Activated B cell treated with CpG ODN at 0.5 μM for 24 hours (primary cell): Measurements from ENCODE around the gene NME3. TPM values are rescaled to one million over a fixed set of nuclear protein-coding genes. Genes with fewer than 3 reads are reported as not detected.

ENCODE experiments used
- ATAC-seq: fragments of 200-7000 bp; cut with Tn5 transposase; one replicate; pipeline ENCODE4 v1.10.0; 2021; ENCODE audit warnings: low read depth, mild to moderate bottlenecking, moderate library complexity
- CTCF ChIA-PET: fragments of 350-600 bp; sonication (Branson Sonifier 250); formaldehyde crosslinking; loops from one replicate; lab custom pipeline; 2021; ENCODE audit warnings: antibody characterized with exemption; lab: Charles Lee
- POLR2A ChIA-PET: fragments of 350-600 bp; sonication (Branson Sonifier 250); formaldehyde crosslinking; loops from one replicate; lab custom pipeline; 2021; ENCODE audit warnings: antibody characterized with exemption; lab: Charles Lee
- DNase-seq: peaks from one replicate; pipeline ENCODE4 v3.0.0; 2022
- H3K27ac Mint-ChIP-seq: one replicate; pipeline ENCODE4 v1.8.0; 2020; ENCODE audit warnings: mixed read lengths
- H3K27me3 Mint-ChIP-seq: one replicate; pipeline ENCODE4 v1.8.0; 2021; ENCODE audit warnings: mixed read lengths
- H3K36me3 Mint-ChIP-seq: one replicate; pipeline ENCODE4 v1.8.0; 2021; ENCODE audit warnings: low read depth, mixed read lengths
- H3K4me1 Mint-ChIP-seq: one replicate; pipeline ENCODE4 v1.8.0; 2021; ENCODE audit warnings: mixed read lengths
- H3K4me3 Mint-ChIP-seq: one replicate; pipeline ENCODE4 v1.8.0; 2020; ENCODE audit warnings: mild to moderate bottlenecking, mixed read lengths
- H3K9me3 Mint-ChIP-seq: one replicate; pipeline ENCODE4 v1.8.0; 2020; ENCODE audit warnings: mixed read lengths
- CTCF ChIP-seq: fragments of 200-600 bp; IDR thresholded peaks from one replicate; pipeline ENCODE4 v1.8.0; 2022; ENCODE audit warnings: antibody characterized with exemption, mild to moderate bottlenecking
- intact Hi-C: fragments of 100-400 bp; cut with micrococcal nuclease; formaldehyde crosslinking; loops from one replicate; pipeline ENCODE4 v1.15.1; 2024
- total RNA-seq: library from RNA; stranded (reverse); gene quantifications from 2 replicates; pipeline ENCODE4 v1.2.3, GENCODE V29; 2022

Gene NME3
- total RNA-seq, 1 donor from 2014 or later = 57.8 TPM

- no peaks in the 10 kb centered on the region for H3K9me3 Mint-ChIP-seq
- ATAC-seq (no peak), DNase-seq (no peak)
- no peak for TF ChIP-seq CTCF
- no peaks in the 10 kb centered on the region for H3K4me1 Mint-ChIP-seq
- H3K27ac Mint-ChIP-seq = no peak overlapping the region
- POLR2A ChIA-PET = interaction anchor here (0.6 kb wide), 1 partner anchor 26 kb away, joined by 3 read pairs; no protein-coding TSS in a partner anchor
- H3K27me3 Mint-ChIP-seq = no peaks in the 10 kb centered on the region
- CTCF ChIA-PET = no interaction called here
- H3K4me3 Mint-ChIP-seq = no peak overlapping the region
- intact Hi-C loops = no loop called here
- H3K36me3 Mint-ChIP-seq = peaks cover 67% of the 10 kb centered on the region
Observed at GRCh38 chr16:1746693-1747195, 24.6 kb downstream of the NME3 start.

GRCh38 chr16:1745900-1746692 is 25.2 kb downstream of the NME3 start:
- Mint-ChIP-seq H3K27ac (no peak overlapping the region), H3K4me3 (no peak overlapping the region), H3K4me1 (no peaks in the 10 kb centered on the region), H3K9me3 (no peaks in the 10 kb centered on the region), H3K36me3 (peaks cover 64% of the 10 kb centered on the region), H3K27me3 (no peaks in the 10 kb centered on the region)
- POLR2A ChIA-PET = no interaction called here
- ATAC-seq (no peak), DNase-seq (no peak)
- CTCF ChIA-PET = no interaction called here
- no peak for TF ChIP-seq CTCF
- intact Hi-C loops = no loop called here

GRCh38 chr16:1745181-1745899 is 26.0 kb downstream of the NME3 start:
- POLR2A ChIA-PET = no interaction called here
- Mint-ChIP-seq H3K4me3 (no peak overlapping the region), H3K27ac (no peak overlapping the region), H3K4me1 (no peaks in the 10 kb centered on the region), H3K27me3 (no peaks in the 10 kb centered on the region), H3K36me3 (peaks cover 62% of the 10 kb centered on the region), H3K9me3 (no peaks in the 10 kb centered on the region)
- no peak for DNase-seq
- intact Hi-C loops = no loop called here
- ATAC-seq = no peak
- CTCF ChIA-PET = no interaction called here
- TF ChIP-seq CTCF = no peak

- H3K27ac Mint-ChIP-seq = no peak overlapping the region
- no peak for DNase-seq
- TF ChIP-seq CTCF = no peak
- H3K4me1 Mint-ChIP-seq = no peaks in the 10 kb centered on the region
- H3K9me3 Mint-ChIP-seq = no peaks in the 10 kb centered on the region
- no peak overlapping the region for H3K4me3 Mint-ChIP-seq
- no peaks in the 10 kb centered on the region for H3K27me3 Mint-ChIP-seq
- ChIA-PET CTCF (no interaction called here), POLR2A (no interaction called here)
- no peak for ATAC-seq
- peaks cover 57% of the 10 kb centered on the region for H3K36me3 Mint-ChIP-seq
- intact Hi-C loops = no loop called here
Observed at GRCh38 chr16:1744338-1744840, 27.0 kb downstream of the NME3 start.
